GM12865 (cell line): ENCODE results near the gene PARP8.
A peak's percentile ranks its signal among the peaks of the same experiment; 100 is the strongest.

Experiments used
- DNase-seq: peaks from one replicate; pipeline ENCODE4 v3.0.0; 2010; ENCODE audit warnings: low read depth
- H3K4me3 ChIP-seq: 2 replicates; pipeline ENCODE4 v1.5.1; 2011; ENCODE audit warnings: mild to moderate bottlenecking, low read depth, low read length, control low read depth
- TF ChIP-seq, protein P1 (sequence below): IDR thresholded peaks from 2 replicates; pipeline ENCODE4 v1.5.1; 2011; ENCODE audit warnings: low read length, control low read depth, low read depth, inconsistent platforms; ENCODE audit not compliant: insufficient read depth; ENCODE audit errors: missing control alignments

Gene PARP8

DNA sequence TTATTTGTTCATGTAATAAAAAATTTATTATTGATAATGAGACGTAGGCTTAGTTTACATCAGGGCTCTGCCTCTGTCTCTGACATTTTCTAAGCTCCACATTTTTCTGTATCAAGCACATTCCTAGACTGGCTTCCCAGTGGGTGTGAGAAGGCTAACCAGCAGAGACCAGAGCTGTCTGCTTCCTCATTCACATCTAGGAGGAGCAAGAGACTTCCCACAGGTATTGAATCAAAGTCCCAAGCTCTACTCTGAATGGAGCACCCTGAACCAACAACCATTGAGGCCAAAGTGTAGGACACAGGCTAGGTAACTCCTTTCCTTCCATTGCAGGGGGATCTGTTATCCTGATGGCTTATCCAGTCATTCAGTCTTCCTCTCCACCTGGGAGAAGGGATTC lies 72.4 kb downstream of the PARP8 start:
- TF ChIP-seq, protein P1, sequence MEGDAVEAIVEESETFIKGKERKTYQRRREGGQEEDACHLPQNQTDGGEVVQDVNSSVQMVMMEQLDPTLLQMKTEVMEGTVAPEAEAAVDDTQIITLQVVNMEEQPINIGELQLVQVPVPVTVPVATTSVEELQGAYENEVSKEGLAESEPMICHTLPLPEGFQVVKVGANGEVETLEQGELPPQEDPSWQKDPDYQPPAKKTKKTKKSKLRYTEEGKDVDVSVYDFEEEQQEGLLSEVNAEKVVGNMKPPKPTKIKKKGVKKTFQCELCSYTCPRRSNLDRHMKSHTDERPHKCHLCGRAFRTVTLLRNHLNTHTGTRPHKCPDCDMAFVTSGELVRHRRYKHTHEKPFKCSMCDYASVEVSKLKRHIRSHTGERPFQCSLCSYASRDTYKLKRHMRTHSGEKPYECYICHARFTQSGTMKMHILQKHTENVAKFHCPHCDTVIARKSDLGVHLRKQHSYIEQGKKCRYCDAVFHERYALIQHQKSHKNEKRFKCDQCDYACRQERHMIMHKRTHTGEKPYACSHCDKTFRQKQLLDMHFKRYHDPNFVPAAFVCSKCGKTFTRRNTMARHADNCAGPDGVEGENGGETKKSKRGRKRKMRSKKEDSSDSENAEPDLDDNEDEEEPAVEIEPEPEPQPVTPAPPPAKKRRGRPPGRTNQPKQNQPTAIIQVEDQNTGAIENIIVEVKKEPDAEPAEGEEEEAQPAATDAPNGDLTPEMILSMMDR = no peak
- H3K4me3 ChIP-seq = no peak overlapping the region
- no peak for DNase-seq

DNA sequence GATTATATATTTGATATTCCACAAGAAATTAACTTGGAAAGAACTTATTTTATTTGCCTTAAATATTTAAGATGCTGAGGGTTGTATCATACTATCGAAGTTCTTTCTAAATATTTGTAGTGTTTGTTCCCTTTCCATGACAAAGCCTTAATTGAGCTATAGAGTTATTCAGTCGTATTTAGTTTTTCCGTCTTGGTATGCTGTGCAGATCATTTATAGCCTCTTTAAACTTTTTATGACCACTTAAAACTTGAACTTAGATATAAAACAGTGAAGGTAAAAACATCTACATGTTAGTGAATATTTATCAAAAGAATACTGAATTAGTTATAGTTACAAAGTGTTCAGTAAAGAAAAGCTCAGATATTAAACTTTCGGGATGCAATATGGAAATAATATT lies 74.4 kb downstream of the PARP8 start:
- DNase-seq = no peak
- TF ChIP-seq, protein P1 = no peak
- H3K4me3 ChIP-seq = no peak overlapping the region

DNA sequence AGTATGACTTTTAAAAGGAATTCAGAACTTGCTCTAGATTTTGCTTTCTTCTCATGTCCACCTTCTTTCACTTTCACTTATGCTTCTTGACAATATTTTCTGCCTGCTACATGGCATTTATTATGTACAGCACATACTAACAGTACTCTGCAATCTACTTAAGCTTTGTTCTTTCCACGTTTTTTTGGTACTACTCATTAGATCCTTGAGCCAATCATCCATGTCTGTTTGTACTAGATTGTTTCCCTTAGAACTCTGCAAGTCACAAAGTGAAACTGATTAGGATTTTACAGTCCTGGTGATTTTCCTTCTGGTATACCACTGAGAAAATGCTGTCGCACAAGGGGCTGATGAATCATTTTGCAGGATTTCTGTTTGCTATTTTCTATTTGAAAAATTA lies 78.3 kb downstream of the PARP8 start:
- TF ChIP-seq, protein P1 = no peak
- peak; percentile 21 for DNase-seq
- H3K4me3 ChIP-seq = peak overlapping the region; percentile 59

DNA sequence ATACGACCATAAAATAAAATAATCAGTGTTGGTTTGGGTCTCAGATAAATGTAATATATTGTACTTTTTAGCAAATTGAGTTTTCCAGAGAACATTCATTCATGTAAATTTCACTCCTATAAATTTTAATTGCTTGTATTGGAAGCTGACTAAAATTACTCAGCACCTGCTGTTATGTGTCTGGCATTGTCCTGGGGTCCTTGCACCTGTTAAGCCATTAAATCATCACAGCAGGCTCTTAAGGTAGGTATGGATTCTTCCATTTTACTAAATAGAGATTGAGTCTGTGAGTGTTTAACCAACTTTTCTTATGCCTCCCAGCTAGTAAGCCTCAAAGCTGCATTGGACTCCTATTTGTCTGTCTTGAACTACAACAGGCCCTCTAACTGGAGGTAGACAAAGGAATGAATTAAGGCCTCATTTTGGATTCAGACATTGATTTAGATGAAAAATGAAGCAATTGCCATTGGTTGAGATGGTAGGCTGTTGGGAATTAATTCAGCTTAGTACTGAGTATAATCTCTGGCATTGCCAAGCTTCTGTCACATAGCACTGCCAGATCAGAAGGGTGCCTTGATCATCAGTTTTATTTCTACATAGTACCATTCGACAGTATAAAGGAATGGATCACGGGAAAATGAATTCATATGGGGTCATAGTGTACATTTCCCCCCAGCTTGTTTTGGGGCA lies 78.9 kb downstream of the PARP8 start:
- TF ChIP-seq, protein P1 = no peak
- peak overlapping the region; percentile 59 for H3K4me3 ChIP-seq
- no peak for DNase-seq

DNA sequence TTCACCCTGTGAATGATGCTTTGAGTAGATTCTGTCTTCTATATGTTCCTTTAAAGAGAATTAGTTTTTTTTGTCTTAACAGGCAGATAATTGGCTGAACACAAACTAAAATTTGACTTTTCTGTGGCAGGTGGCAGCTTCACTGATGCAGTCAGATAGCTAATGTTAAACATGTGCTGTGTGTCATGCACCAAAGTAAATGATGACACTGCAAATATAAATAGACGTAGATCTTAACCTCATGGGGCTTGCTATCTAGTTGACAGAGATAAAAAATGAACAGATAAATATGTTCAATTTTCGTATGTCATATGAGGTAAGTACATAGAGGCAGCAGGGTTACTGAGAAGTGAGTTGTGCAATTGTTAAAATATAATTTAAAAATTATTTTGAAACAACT lies 82.7 kb downstream of the PARP8 start:
- TF ChIP-seq, protein P1 = no peak
- no peak for DNase-seq
- no peak overlapping the region for H3K4me3 ChIP-seq

DNA sequence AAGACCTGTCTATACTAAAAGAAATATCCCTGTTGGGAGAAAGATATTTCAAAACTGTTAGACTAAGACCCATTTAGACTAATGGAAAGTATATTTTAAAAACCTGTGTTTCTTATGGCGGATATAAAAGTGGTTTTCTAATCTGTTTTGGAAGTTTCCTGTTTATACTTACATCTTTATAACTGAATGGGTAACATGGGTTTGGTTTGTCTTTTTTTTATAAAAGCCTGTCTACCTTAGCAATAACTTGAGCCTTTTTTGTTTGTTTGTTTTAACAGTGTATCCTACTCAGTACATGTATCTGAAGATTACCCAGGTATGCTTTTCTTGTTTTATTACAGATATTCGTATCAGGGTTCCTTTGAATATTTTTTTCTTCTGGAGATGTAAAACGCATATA lies 83.4 kb downstream of the PARP8 start:
- no peak for DNase-seq
- H3K4me3 ChIP-seq = no peak overlapping the region
- TF ChIP-seq, protein P1 = no peak

DNA sequence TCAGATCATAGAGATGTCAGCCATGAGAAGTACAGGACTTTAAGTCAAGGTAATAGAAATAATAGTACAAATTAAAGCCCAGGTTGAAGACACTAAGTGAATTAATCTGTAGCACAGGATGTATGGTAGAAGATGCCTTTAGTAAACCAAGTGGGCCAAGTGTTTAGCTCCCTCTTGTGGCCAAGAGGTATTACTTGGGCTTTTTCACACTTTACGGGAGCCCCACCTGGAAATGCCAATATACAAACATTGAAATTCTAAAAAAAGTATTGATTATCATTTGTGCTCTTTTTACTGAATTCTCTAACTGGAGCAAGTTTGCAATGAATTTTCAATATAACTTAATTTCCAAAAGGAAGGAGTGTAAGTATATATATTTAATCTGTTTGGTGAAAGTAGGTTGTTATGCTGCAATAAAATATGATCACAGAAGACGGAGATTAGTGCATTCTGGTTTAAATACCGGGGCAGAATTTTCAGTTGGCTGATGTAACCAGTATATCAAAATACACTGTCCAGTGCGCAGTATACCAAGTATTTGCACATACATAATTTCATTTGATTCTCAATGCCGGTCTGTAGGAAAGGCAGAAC lies 84.7 kb downstream of the PARP8 start:
- no peak overlapping the region for H3K4me3 ChIP-seq
- TF ChIP-seq, protein P1 = peak; percentile 74
- peak; percentile 72 for DNase-seq
